Neural cell (in vitro differentiated cells): ENCODE data around the gene NTMT1.

Experiments used
- CTCF ChIP-seq: fragments of 450-650 bp; IDR thresholded peaks from 2 replicates; pipeline ENCODE4 v1.5.1; 2014; ENCODE audit warnings: antibody characterized with exemption, mild to moderate bottlenecking, moderate library complexity; ENCODE audit not compliant: poor library complexity, severe bottlenecking
- EZH2 ChIP-seq: fragments of 200-600, 300-800 bp; shearing (Covaris generic), sonication (generic); IDR thresholded peaks from 2 replicates; pipeline ENCODE4 v1.6.1; 2014; ENCODE audit warnings: antibody characterized with exemption, low read length, borderline replicate concordance, mild to moderate bottlenecking; ENCODE audit not compliant: insufficient read depth, poor library complexity, severe bottlenecking
- POLR2AphosphoS5 ChIP-seq: IDR thresholded peaks from 2 replicates; pipeline ENCODE4 v1.6.1; 2012
- TAF1 ChIP-seq: IDR thresholded peaks from 2 replicates; pipeline ENCODE4 v1.6.1; 2012; ENCODE audit warnings: low read depth
- TF ChIP-seq, protein P1 (sequence below): IDR thresholded peaks from 2 replicates; pipeline ENCODE4 v1.6.1; 2012; ENCODE audit warnings: borderline replicate concordance

- TF ChIP-seq CTCF (no peak), EZH2 (no peak), POLR2AphosphoS5 (no peak), TAF1 (no peak)
- TF ChIP-seq, protein P1, sequence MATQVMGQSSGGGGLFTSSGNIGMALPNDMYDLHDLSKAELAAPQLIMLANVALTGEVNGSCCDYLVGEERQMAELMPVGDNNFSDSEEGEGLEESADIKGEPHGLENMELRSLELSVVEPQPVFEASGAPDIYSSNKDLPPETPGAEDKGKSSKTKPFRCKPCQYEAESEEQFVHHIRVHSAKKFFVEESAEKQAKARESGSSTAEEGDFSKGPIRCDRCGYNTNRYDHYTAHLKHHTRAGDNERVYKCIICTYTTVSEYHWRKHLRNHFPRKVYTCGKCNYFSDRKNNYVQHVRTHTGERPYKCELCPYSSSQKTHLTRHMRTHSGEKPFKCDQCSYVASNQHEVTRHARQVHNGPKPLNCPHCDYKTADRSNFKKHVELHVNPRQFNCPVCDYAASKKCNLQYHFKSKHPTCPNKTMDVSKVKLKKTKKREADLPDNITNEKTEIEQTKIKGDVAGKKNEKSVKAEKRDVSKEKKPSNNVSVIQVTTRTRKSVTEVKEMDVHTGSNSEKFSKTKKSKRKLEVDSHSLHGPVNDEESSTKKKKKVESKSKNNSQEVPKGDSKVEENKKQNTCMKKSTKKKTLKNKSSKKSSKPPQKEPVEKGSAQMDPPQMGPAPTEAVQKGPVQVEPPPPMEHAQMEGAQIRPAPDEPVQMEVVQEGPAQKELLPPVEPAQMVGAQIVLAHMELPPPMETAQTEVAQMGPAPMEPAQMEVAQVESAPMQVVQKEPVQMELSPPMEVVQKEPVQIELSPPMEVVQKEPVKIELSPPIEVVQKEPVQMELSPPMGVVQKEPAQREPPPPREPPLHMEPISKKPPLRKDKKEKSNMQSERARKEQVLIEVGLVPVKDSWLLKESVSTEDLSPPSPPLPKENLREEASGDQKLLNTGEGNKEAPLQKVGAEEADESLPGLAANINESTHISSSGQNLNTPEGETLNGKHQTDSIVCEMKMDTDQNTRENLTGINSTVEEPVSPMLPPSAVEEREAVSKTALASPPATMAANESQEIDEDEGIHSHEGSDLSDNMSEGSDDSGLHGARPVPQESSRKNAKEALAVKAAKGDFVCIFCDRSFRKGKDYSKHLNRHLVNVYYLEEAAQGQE: no peak
Measured at GRCh38 chr9:129583308-129584038, 42.5 kb upstream of the NTMT1 start.
